Thyroid gland (tissue), 4 donors: ENCODE results near the gene UTP14C. TPM values are rescaled to one million over a fixed set of nuclear protein-coding genes. Genes with fewer than 3 reads are reported as not detected.

ENCODE experiments used
- DNase-seq, 2 donors: peaks; one replicate each; pipeline ENCODE4 v3.0.0-alpha.2; 2019
- H3K27ac ChIP-seq, 3 donors: fragments of 200-600 bp; sonication (generic); 1 replicate in 2 of 3; 2 replicates in 1 of 3; pipeline ENCODE4 v1.5.1; 2016 to 2019; ENCODE audit warnings: mild to moderate bottlenecking in 1 of 3, moderate library complexity in 1 of 3
- H3K27me3 ChIP-seq: fragments of 200-600 bp; sonication (generic); one replicate; pipeline ENCODE4 v1.5.1; 2019
- H3K36me3 ChIP-seq, 2 donors: fragments of 200-600 bp; sonication (generic); one replicate each; pipeline ENCODE4 v1.5.1; 2016 to 2019
- H3K4me1 ChIP-seq, 2 donors: fragments of 200-600 bp; sonication (generic); one replicate each; pipeline ENCODE4 v1.5.1; 2017 to 2019
- H3K4me3 ChIP-seq, 3 donors: fragments of 200-600 bp; sonication (generic); replicated peaks in 1 of 3; 1 replicate in 2 of 3; 2 replicates in 1 of 3; pipeline ENCODE4 v1.5.1; 2016; ENCODE audit warnings: mild to moderate bottlenecking in 1 of 3
- H3K9me3 ChIP-seq: fragments of 200-600 bp; sonication (generic); one replicate; pipeline ENCODE4 v1.5.1; 2017
- POLR2A ChIP-seq, 2 donors: fragments of 450-650 bp; IDR thresholded peaks; one replicate each; pipeline ENCODE4 v1.6.1; 2017; ENCODE audit warnings: antibody characterized with exemption in 2 of 2, mild to moderate bottlenecking in 2 of 2, moderate library complexity in 1 of 2
- WGBS, 2 donors: methylation state at CpG; one replicate each; pipeline ENCODE4 v1.1.5; 2017; 5-methylcytosine and 5-hydroxymethylcytosine counted together
- intact Hi-C: fragments of 100-400 bp; cut with DNase I; formaldehyde crosslinking; loops from one replicate; pipeline ENCODE4 v1.15.1; 2023
- total RNA-seq, 4 donors: library from RNA; depleted of rRNA; stranded (reverse); fragments of >200 nt; gene quantifications; one replicate each; pipeline ENCODE4 v1.2.3, GENCODE V29; 2016
- TF ChIP-seq, protein P1 (sequence below), 6 experiments: fragments of 200-600 bp in 3 of 6; fragments of 450-650 bp in 3 of 6; sonication (generic) in 3 of 6; IDR thresholded peaks; one replicate each; pipeline ENCODE4 v1.5.1; 2016 to 2019; ENCODE audit warnings: antibody characterized with exemption in 6 of 6, mild to moderate bottlenecking in 2 of 6, inconsistent platforms in 1 of 6, moderate library complexity in 1 of 6

Gene UTP14C
- total RNA-seq, 4 donors from 2014 or later = 23.1 to 31.2 (median 25.9) TPM

DNA sequence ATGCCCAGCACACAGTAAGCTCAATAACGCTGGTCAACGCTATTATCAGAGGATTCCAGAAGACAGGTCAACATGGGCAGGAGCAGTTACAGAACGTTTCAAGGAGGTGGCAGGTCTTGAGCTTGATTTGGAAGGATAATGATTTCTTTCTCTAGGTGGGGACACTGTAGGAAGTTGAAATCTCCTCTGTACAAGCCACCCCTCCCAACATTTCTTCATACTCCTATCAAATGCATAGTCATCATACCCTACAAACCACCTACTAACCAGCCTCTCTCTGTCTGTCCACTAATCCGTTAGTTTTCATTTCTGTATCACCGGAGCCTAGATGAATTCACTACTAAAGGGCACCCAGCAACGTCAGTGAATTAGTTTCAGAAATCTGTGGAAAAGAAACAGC is 14.5 kb upstream of the UTP14C start:
- intact Hi-C loops = loop anchor here (10.0 kb wide), 2 partner anchors 165 to 195 kb away; partner anchors contain the start of gene TMEM272
- Histone ChIP-seq H3K36me3 (no peaks in the 10 kb centered on the region), H3K27me3 (no peaks in the 10 kb centered on the region), H3K9me3 (no peaks in the 10 kb centered on the region), H3K4me3 (no peak overlapping the region), H3K27ac (no peak overlapping the region), H3K4me1 (peaks cover 7 to 15% of the 10 kb centered on the region in 2 donors)
- 71 to 75% methylated on average over 6 of the region's 6 CpGs for WGBS, 2 donors
- no peak for TF ChIP-seq POLR2A (IDR thresholded peaks at IDR 0.05)
- TF ChIP-seq, protein P1, sequence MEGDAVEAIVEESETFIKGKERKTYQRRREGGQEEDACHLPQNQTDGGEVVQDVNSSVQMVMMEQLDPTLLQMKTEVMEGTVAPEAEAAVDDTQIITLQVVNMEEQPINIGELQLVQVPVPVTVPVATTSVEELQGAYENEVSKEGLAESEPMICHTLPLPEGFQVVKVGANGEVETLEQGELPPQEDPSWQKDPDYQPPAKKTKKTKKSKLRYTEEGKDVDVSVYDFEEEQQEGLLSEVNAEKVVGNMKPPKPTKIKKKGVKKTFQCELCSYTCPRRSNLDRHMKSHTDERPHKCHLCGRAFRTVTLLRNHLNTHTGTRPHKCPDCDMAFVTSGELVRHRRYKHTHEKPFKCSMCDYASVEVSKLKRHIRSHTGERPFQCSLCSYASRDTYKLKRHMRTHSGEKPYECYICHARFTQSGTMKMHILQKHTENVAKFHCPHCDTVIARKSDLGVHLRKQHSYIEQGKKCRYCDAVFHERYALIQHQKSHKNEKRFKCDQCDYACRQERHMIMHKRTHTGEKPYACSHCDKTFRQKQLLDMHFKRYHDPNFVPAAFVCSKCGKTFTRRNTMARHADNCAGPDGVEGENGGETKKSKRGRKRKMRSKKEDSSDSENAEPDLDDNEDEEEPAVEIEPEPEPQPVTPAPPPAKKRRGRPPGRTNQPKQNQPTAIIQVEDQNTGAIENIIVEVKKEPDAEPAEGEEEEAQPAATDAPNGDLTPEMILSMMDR (IDR thresholded peaks at IDR 0.05) = no peak
- DNase-seq = no peak

DNA sequence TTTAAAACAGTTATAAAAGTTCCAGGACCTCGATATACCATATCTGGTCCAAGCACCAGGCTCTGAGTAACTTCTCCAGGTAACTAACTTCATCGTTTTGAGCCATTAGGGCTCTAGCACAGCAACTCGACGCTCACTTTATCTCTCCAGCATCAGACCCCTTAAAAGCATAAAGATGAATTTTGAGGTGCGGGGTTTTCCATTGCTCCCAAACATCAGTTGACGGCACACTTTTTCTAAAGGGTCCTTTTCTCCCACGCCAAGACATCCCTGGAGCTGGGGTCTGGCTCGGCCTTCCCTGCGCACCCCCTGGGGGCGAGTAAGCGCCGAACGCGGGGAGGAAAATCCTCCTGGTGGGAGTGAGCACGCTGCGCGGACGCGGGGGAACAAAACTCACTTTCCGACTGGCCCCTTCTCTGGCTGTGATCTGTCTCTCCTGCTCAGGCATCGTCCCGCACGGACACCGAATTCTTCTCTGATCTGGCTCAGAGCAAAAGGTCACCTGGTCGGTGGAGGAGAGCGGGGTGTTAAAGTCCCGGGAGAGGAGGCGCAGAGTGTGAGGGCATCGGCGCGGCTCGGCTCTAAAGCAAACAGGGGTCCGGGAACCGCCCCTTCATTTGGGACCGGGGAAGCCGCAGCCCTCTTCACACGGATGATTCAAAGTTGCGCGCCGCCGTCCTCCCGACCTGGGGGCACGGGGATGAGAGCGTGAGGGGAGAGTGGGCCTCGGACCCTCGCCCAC is 13.4 kb upstream of the UTP14C start, which contains the start of gene ATP7B:
Gene ATP7B, minus strand, starts transcription at position 561 of the 742 bp plus-strand sequence. Its CDS starts 113 bp downstream, at position 448.
- intact Hi-C loops = loop anchor here (10.0 kb wide), 1 partner anchor 196 kb away; no protein-coding TSS in a partner anchor
- TF ChIP-seq POLR2A (IDR thresholded peaks at IDR 0.05) = no peak
- TF ChIP-seq, protein P1 (IDR thresholded peaks at IDR 0.05) = no peak
- peak; percentile 21 to 34 for DNase-seq
- Histone ChIP-seq H3K27ac (peak within 1 kb of the TSS in 2 of 3 donors; percentile 34 to 78), H3K9me3 (no peaks in the 10 kb centered on the region), H3K36me3 (no peaks in the 10 kb centered on the region), H3K27me3 (no peaks in the 10 kb centered on the region), H3K4me3 (peak within 1 kb of the TSS; percentile 74 to 97 (median 80)), H3K4me1 (peaks cover 7 to 15% of the 10 kb centered on the region in 2 donors)
- WGBS, 2 donors = 8 to 11% methylated on average over 26 to 41 of the region's 46 CpGs

DNA sequence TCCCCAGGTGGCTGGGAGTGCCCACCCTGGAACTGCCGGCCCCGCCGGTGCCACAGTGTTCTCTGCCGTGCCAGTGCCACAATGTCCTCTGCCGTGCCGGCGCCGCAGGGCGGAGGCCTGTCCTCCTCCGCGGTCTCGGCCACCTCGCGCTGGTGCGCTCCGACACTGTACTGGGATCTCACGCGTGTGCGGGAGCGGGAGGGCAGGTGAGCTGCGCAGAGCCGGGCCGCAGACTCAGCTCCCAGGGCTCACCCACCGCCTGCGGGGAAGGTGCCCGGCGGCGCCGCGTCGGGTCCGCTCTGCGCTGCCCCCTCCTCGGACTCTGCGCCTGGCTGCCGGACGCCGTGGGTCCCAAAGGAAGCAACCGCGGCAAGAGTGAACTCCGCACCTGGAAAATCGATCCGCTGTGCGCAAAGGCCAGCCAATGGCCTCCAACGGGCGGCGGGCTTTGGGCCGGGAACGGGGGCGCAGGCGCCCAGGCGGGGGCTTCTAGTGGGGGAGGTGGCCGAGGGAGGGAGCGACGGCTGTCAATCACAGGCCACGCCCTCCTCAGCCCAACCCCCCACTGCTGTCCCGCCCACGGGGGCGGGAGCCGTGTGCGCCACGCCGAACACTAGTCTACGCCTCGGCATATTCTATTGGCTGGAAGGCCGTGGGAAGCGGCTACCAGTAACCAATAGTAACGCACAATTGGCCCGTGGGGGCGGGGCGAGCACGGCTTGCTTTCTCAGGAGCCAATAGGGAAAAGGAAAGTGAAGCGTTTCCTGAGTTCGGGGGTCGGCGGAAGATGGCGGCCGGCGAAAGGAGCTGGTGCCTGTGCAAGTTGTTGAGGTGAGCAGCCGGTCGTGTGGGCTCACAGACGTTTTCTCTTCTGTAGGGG is 12.6 kb upstream of the UTP14C start, which contains the start of gene ALG11:
Gene ALG11, plus strand, starts transcription at position 767 of the 880 bp plus-strand sequence. Its CDS starts 21 bp downstream, at position 788.
- TF ChIP-seq POLR2A (IDR thresholded peaks at IDR 0.05) = peak in 1 of 2 donors; percentile 46
- TF ChIP-seq, protein P1 (IDR thresholded peaks at IDR 0.05) = peak in 1 of 6 experiments; percentile 2
- Histone ChIP-seq H3K4me1 (peaks cover 7 to 15% of the 10 kb centered on the region in 2 donors), H3K27ac (peak within 1 kb of the TSS in 2 of 3 donors; percentile 34 to 78), H3K9me3 (no peaks in the 10 kb centered on the region), H3K27me3 (no peaks in the 10 kb centered on the region), H3K36me3 (no peaks in the 10 kb centered on the region), H3K4me3 (peak within 1 kb of the TSS; percentile 74 to 97 (median 80))
- intact Hi-C loops = loop anchor here (10.0 kb wide), 1 partner anchor 197 kb away; no protein-coding TSS in a partner anchor
- WGBS, 2 donors = 0 to 2% methylated on average over 18 to 35 of the region's 82 CpGs
- peak; percentile 100 for DNase-seq

DNA sequence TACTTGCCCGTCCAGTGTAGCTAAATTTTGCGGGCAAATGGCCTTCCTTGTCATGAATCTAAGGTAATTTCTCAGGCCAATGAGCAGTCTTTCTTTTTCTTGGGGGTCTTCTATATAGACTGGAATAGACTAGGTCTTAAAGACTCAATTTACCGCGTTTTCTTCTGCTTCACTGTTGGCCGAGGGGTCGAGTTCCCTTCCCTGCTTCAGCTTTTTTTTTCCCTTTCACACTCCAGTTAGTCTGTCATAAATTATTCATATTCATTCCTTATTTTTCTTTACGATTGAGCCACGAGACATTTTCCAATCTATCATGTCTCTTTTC is 12.0 kb upstream of the UTP14C start:
- Histone ChIP-seq H3K9me3 (no peaks in the 10 kb centered on the region), H3K27ac (peak overlapping the region in 1 of 3 donors; percentile 78), H3K36me3 (no peaks in the 10 kb centered on the region), H3K4me1 (peaks cover 7 to 15% of the 10 kb centered on the region in 2 donors), H3K27me3 (no peaks in the 10 kb centered on the region), H3K4me3 (peak overlapping the region; percentile 23 to 80 (median 74))
- WGBS, 2 donors = 0 to 1% methylated on average over 8 of the region's 8 CpGs
- TF ChIP-seq, protein P1 (IDR thresholded peaks at IDR 0.05) = no peak
- no peak for TF ChIP-seq POLR2A (IDR thresholded peaks at IDR 0.05)
- intact Hi-C loops = loop anchor here (10.0 kb wide), 1 partner anchor 198 kb away; no protein-coding TSS in a partner anchor
- no peak for DNase-seq
